Vagina (tissue), 2 donors: ENCODE measurements around the gene EXOC2.

Experiments used
- POLR2AphosphoS5 ChIP-seq, 2 donors: sonication (generic); formaldehyde crosslinking; IDR thresholded peaks; one replicate each; pipeline ENCODE4 v1.9.0; 2017; ENCODE audit warnings: antibody characterized with exemption in 2 of 2, mild to moderate bottlenecking in 2 of 2, low read depth in 1 of 2; ENCODE audit not compliant: insufficient read depth in 1 of 2
- TF ChIP-seq, protein P1 (sequence below), 3 experiments: fragments of 450-650 bp in 2 of 3; fragments of 200-600 bp in 1 of 3; sonication (generic) in 1 of 3; IDR thresholded peaks; one replicate each; pipeline ENCODE4 v1.5.1; 2017 to 2019; ENCODE audit warnings: antibody characterized with exemption in 3 of 3, mild to moderate bottlenecking in 2 of 3, moderate library complexity in 2 of 3

DNA sequence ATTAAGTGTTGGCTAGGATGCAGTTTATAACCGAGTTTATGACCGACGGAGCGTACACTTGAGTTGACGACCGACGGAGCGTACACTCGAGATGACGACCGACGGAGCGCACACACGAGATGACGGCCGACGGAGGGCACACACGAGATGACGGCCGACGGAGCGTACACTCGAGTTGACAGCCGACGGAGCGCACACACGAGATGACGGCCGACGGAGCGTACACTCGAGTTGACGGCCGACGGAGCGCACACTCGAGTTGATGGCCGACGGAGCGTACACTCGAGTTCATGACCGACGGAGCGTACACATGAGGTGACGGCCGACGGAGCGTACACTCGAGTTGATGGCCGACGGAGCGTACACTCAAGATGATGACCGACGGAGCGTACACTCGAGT is 155.8 kb downstream of the EXOC2 start:
- TF ChIP-seq, protein P1, sequence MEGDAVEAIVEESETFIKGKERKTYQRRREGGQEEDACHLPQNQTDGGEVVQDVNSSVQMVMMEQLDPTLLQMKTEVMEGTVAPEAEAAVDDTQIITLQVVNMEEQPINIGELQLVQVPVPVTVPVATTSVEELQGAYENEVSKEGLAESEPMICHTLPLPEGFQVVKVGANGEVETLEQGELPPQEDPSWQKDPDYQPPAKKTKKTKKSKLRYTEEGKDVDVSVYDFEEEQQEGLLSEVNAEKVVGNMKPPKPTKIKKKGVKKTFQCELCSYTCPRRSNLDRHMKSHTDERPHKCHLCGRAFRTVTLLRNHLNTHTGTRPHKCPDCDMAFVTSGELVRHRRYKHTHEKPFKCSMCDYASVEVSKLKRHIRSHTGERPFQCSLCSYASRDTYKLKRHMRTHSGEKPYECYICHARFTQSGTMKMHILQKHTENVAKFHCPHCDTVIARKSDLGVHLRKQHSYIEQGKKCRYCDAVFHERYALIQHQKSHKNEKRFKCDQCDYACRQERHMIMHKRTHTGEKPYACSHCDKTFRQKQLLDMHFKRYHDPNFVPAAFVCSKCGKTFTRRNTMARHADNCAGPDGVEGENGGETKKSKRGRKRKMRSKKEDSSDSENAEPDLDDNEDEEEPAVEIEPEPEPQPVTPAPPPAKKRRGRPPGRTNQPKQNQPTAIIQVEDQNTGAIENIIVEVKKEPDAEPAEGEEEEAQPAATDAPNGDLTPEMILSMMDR (IDR thresholded peaks at IDR 0.05), result no peak
- TF ChIP-seq POLR2AphosphoS5 (IDR thresholded peaks at IDR 0.05; ENCODE audit: insufficient read depth in 1 of 2, low read depth in 1 of 2), result no peak
